HepG2 (cell line): ENCODE data around the gene APBA3. TPM values are rescaled to one million over a fixed set of nuclear protein-coding genes. Genes with fewer than 3 reads are reported as not detected.

Source experiments
- ADNP ChIP-seq: sonication (generic); formaldehyde crosslinking; IDR thresholded peaks from 2 replicates; pipeline ENCODE4 v1.4.0; 2020; ENCODE audit warnings: missing genetic modification reagents
- ATF3 ChIP-seq: sonication (generic); formaldehyde crosslinking; IDR thresholded peaks from 2 replicates; pipeline ENCODE4 v1.4.0; 2020; ENCODE audit warnings: missing genetic modification reagents
- CBFB ChIP-seq: sonication (generic); formaldehyde crosslinking; IDR thresholded peaks from 2 replicates; pipeline ENCODE4 v1.4.0; 2020; ENCODE audit warnings: missing genetic modification reagents
- E2F1 ChIP-seq: sonication (generic); formaldehyde crosslinking; IDR thresholded peaks from 2 replicates; pipeline ENCODE4 v1.5.0; 2020; ENCODE audit warnings: missing genetic modification reagents
- FOXO1 ChIP-seq: sonication (generic); formaldehyde crosslinking; IDR thresholded peaks from 2 replicates; pipeline ENCODE4 v1.4.0; 2020; ENCODE audit warnings: missing genetic modification reagents
- HDAC1 ChIP-seq: sonication (generic); formaldehyde crosslinking; IDR thresholded peaks from 2 replicates; pipeline ENCODE4 v1.5.1; 2020; ENCODE audit warnings: mild to moderate bottlenecking, missing genetic modification reagents
- HNRNPH1 ChIP-seq: fragments of 200-400 bp; formaldehyde crosslinking; optimal IDR thresholded peaks from 2 replicates; pipeline ENCODE3; 2017; ENCODE audit warnings: mild to moderate bottlenecking, low read depth, low read length
- ISX ChIP-seq: sonication (generic); formaldehyde crosslinking; conservative IDR thresholded peaks from 2 replicates; pipeline ENCODE4 v1.5.0; 2020; ENCODE audit warnings: missing genetic modification reagents
- KLF6 ChIP-seq: IDR thresholded peaks from 2 replicates; pipeline ENCODE4 v1.8.0; 2016; ENCODE audit warnings: missing biosample characterization, missing genetic modification reagents
- MEF2D ChIP-seq: sonication (generic); formaldehyde crosslinking; IDR thresholded peaks from 2 replicates; pipeline ENCODE4 v1.5.1; 2020; ENCODE audit warnings: mild to moderate bottlenecking, missing genetic modification reagents
- MNT ChIP-seq: fragments of 450-650 bp; IDR thresholded peaks from 2 replicates; pipeline ENCODE4 v1.6.1; 2016
- NFIB ChIP-seq: sonication (generic); formaldehyde crosslinking; IDR thresholded peaks from 2 replicates; pipeline ENCODE4 v1.9.0; 2021; ENCODE audit warnings: missing genetic modification reagents, mild to moderate bottlenecking, borderline replicate concordance
- RFXANK ChIP-seq: IDR thresholded peaks from 2 replicates; pipeline ENCODE4 v1.6.1; 2016
- SAFB2 ChIP-seq: sonication (generic); formaldehyde crosslinking; IDR thresholded peaks from 2 replicates; pipeline ENCODE4 v1.5.1; 2020; ENCODE audit warnings: missing genetic modification reagents, low read depth, mild to moderate bottlenecking, borderline replicate concordance
- XRCC5 ChIP-seq: fragments of 200-400 bp; formaldehyde crosslinking; optimal IDR thresholded peaks from 2 replicates; pipeline ENCODE3; 2017; ENCODE audit warnings: mild to moderate bottlenecking, low read length
- ZBTB34 ChIP-seq: sonication (generic); formaldehyde crosslinking; IDR thresholded peaks from 2 replicates; pipeline ENCODE4 v1.8.0; 2022; ENCODE audit warnings: mild to moderate bottlenecking, missing genetic modification reagents
- ZFP36L1 ChIP-seq: sonication (generic); formaldehyde crosslinking; IDR thresholded peaks from 2 replicates; pipeline ENCODE4 v1.8.0; 2022; ENCODE audit warnings: mild to moderate bottlenecking, missing genetic modification reagents, moderate library complexity
- ZNF235 ChIP-seq: sonication (generic); formaldehyde crosslinking; IDR thresholded peaks from 2 replicates; pipeline ENCODE4 v1.8.1; 2023; ENCODE audit warnings: mild to moderate bottlenecking, missing genetic modification reagents, borderline replicate concordance
- ZNF33B ChIP-seq: sonication (generic); formaldehyde crosslinking; IDR thresholded peaks from 2 replicates; pipeline ENCODE4 v1.5.1; 2020; ENCODE audit warnings: mild to moderate bottlenecking, missing genetic modification reagents
- ZNF382 ChIP-seq: sonication (generic); formaldehyde crosslinking; IDR thresholded peaks from 2 replicates; pipeline ENCODE4 v1.5.0; 2020; ENCODE audit warnings: missing genetic modification reagents, mild to moderate bottlenecking, borderline replicate concordance
- ZNF660 ChIP-seq: sonication (generic); formaldehyde crosslinking; IDR thresholded peaks from 2 replicates; pipeline ENCODE4 v1.5.1; 2020; ENCODE audit warnings: mild to moderate bottlenecking, low read depth, missing genetic modification reagents, borderline replicate concordance
- ZNF850 ChIP-seq: sonication (generic); formaldehyde crosslinking; conservative IDR thresholded peaks from 2 replicates; pipeline ENCODE4 v1.9.0; 2021; ENCODE audit warnings: mild to moderate bottlenecking, missing genetic modification reagents
- polyA plus RNA-seq, 8 experiments: library from polyadenylated mRNA; depleted of rRNA in 3 of 8; stranded (reverse) in 7 of 8; unstranded in 1 of 8; fragments of >200 nt; fragmentation: Illumina TruSeq in 4 of 8; extraction: Trizol in 4 of 8; gene quantifications; 2 replicates each; pipeline versions ENCODE4 v1.2.1 to v1.2.3, GENCODE V29; 2011 to 2016; ENCODE audit warnings: low read depth in 4 of 8, missing spikeins in 1 of 8, mixed read lengths in 1 of 8; ENCODE audit not compliant: insufficient read depth in 1 of 8
- total RNA-seq, 5 experiments: library from RNA; depleted of rRNA; stranded (reverse); fragments of >200 nt; fragmentation: Illumina TruSeq; extraction: Trizol; gene quantifications; 2 replicates each; pipeline ENCODE4 v1.2.3, GENCODE V29; 2016; ENCODE audit warnings: low read depth in 1 of 5
- TF ChIP-seq, protein P1 (sequence below): IDR thresholded peaks from 2 replicates; pipeline ENCODE4 v1.6.1; 2012; ENCODE audit warnings: low read length, improper control_type of control experiment

The APBA3 gene
- total and polyA plus RNA-seq, 2 of the 13 experiments (the other 11 are each of a cell fraction or from before 2014, with no cell fraction given): 14.2 to 14.3 TPM

DNA sequence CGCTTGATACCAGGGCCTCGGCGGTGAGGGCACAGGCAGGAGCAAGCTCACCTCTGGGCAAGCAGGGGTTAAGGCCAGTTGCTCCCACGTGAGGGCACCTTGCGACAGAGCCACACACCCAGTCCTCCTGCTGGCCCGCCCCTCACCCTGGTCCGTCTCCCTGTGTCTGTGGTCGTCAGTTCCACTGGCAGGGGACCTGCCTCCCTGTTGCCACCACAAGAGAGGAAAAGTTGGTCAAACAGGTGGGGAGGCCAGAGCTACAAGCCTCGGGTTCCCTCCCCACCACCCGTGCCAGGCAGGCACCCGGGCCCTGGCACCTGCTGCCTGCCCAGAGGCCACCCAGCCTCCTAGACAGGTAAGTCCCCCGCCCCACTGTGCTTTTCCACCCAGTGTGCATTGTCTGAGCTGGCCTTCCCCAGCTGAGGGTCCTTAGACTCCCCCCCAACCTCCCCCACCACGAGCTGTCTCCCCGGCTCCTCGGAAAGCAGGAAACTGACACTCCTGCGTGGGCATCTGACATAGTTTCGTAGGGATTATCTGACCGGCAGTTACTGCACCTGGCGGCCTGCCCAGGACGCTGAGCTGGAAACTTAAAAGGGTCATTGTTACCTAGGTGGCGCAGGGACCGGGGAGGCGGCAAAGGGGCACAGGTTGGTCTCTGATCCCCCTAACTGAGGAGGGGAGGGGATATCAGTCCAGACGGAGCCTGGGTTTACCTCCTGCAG is 53.1 kb downstream of the APBA3 start, which contains the start of gene TJP3 (continued):
- TF ChIP-seq ZNF235 (CRISPR knock-in tag): no peak
- no peak for TF ChIP-seq ZNF382 (CRISPR knock-in tag)
- no peak for TF ChIP-seq ZNF660 (CRISPR knock-in tag)
- TF ChIP-seq RFXANK (CRISPR knock-in tag): no peak
- TF ChIP-seq HNRNPH1: no peak
- TF ChIP-seq MNT: no peak
- TF ChIP-seq ISX (CRISPR knock-in tag): no peak
- TF ChIP-seq HDAC1: peak; percentile 59; the same call in 1 of the 2 replicates
- no peak for TF ChIP-seq ADNP
- no peak for TF ChIP-seq SAFB2 (CRISPR knock-in tag)
- no peak for TF ChIP-seq E2F1 (CRISPR knock-in tag)
- peak; percentile 21; the same call in 1 of the 2 replicates for TF ChIP-seq CBFB (CRISPR knock-in tag)
- TF ChIP-seq, protein P1, sequence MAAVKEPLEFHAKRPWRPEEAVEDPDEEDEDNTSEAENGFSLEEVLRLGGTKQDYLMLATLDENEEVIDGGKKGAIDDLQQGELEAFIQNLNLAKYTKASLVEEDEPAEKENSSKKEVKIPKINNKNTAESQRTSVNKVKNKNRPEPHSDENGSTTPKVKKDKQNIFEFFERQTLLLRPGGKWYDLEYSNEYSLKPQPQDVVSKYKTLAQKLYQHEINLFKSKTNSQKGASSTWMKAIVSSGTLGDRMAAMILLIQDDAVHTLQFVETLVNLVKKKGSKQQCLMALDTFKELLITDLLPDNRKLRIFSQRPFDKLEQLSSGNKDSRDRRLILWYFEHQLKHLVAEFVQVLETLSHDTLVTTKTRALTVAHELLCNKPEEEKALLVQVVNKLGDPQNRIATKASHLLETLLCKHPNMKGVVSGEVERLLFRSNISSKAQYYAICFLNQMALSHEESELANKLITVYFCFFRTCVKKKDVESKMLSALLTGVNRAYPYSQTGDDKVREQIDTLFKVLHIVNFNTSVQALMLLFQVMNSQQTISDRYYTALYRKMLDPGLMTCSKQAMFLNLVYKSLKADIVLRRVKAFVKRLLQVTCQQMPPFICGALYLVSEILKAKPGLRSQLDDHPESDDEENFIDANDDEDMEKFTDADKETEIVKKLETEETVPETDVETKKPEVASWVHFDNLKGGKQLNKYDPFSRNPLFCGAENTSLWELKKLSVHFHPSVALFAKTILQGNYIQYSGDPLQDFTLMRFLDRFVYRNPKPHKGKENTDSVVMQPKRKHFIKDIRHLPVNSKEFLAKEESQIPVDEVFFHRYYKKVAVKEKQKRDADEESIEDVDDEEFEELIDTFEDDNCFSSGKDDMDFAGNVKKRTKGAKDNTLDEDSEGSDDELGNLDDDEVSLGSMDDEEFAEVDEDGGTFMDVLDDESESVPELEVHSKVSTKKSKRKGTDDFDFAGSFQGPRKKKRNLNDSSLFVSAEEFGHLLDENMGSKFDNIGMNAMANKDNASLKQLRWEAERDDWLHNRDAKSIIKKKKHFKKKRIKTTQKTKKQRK: no peak
- TF ChIP-seq MEF2D (CRISPR knock-in tag): no peak
- TF ChIP-seq ATF3: no peak
- TF ChIP-seq KLF6 (CRISPR knock-in tag): no peak
- no peak for TF ChIP-seq NFIB (CRISPR knock-in tag)
- 0 out of 2 replicates have a peak, but pooled peaks have one; percentile 6 for TF ChIP-seq FOXO1
- 0 out of 2 replicates have a peak, but pooled peaks have one; percentile 24 for TF ChIP-seq ZBTB34 (CRISPR knock-in tag)
- TF ChIP-seq ZNF33B (CRISPR knock-in tag): no peak
- no peak for TF ChIP-seq ZFP36L1 (CRISPR knock-in tag)
- peak; percentile 60 for TF ChIP-seq XRCC5
- no peak for TF ChIP-seq ZNF850 (CRISPR knock-in tag)
